Stimulated activated naive B cell treated with anti-CD40 and anti-IgM and Interleukin-4, amounts not matched to agents 10 μg/mL and 1 μg/mL and 100 μg/mL, for 72 hours (primary cell): Measurements from ENCODE around the gene ANO7.
A peak's percentile ranks its signal among the peaks of the same experiment; 100 is the strongest.

ENCODE experiments used
- ATAC-seq, 2 donors: fragments of 150-1000 bp; cut with Tn5 transposase; replicated peaks; 2 replicates each; pipeline ENCODE4 v1.10.0; 2021; ENCODE audit warnings: moderate library complexity in 1 of 2
- DNase-seq: peaks from one replicate; pipeline ENCODE4 v3.0.0; 2021
- H3K27ac Mint-ChIP-seq: one replicate; pipeline ENCODE4 v1.8.0; 2022; ENCODE audit warnings: mild to moderate bottlenecking, mixed read lengths
- H3K27me3 Mint-ChIP-seq, 2 donors: one replicate each; pipeline ENCODE4 v1.8.0; 2022; ENCODE audit warnings: mixed read lengths in 2 of 2
- H3K36me3 Mint-ChIP-seq, 2 donors: one replicate each; pipeline ENCODE4 v1.8.0; 2022; ENCODE audit warnings: mixed read lengths in 2 of 2, mild to moderate bottlenecking in 1 of 2
- H3K4me1 Mint-ChIP-seq, 2 donors: one replicate each; pipeline ENCODE4 v1.8.0; 2022; ENCODE audit warnings: mixed read lengths in 2 of 2, mild to moderate bottlenecking in 1 of 2
- H3K4me3 Mint-ChIP-seq, 2 donors: one replicate each; pipeline ENCODE4 v1.8.0; 2022; ENCODE audit warnings: mild to moderate bottlenecking in 2 of 2, mixed read lengths in 2 of 2, moderate library complexity in 1 of 2
- H3K9me3 Mint-ChIP-seq, 2 donors: one replicate each; pipeline ENCODE4 v1.8.0; 2022; ENCODE audit warnings: mixed read lengths in 2 of 2, mild to moderate bottlenecking in 1 of 2

Gene ANO7

GRCh38 chr2:241150660-241151530 lies 37.6 kb upstream of the ANO7 start:
- peak overlapping the region; percentile 89 for H3K27ac Mint-ChIP-seq
- peak overlapping the region; percentile 87 to 91 for H3K4me3 Mint-ChIP-seq
- peaks cover 14 to 19% of the 10 kb centered on the region in 2 donors for H3K36me3 Mint-ChIP-seq
- H3K27me3 Mint-ChIP-seq: no peaks in the 10 kb centered on the region
- DNase-seq (no peak), ATAC-seq (peak; percentile 19)
- H3K4me1 Mint-ChIP-seq: peaks cover 35 to 53% of the 10 kb centered on the region in 2 donors
- H3K9me3 Mint-ChIP-seq: no peaks in the 10 kb centered on the region

- no peak for ATAC-seq
- no peak for DNase-seq
- Mint-ChIP-seq H3K4me3 (peak overlapping the region; percentile 87 to 91), H3K27ac (no peak overlapping the region), H3K27me3 (no peaks in the 10 kb centered on the region), H3K36me3 (peaks cover 18 to 23% of the 10 kb centered on the region in 2 donors), H3K9me3 (no peaks in the 10 kb centered on the region), H3K4me1 (peaks cover 38 to 57% of the 10 kb centered on the region in 2 donors)
These were observed 36.4 kb upstream of the ANO7 start for GRCh38 chr2:241151934-241152660.

GRCh38 chr2:241153616-241154015 lies 34.9 kb upstream of the ANO7 start:
- Mint-ChIP-seq H3K9me3 (no peaks in the 10 kb centered on the region), H3K36me3 (peaks cover 28 to 36% of the 10 kb centered on the region in 2 donors), H3K27ac (no peak overlapping the region), H3K4me1 (peaks cover 39 to 60% of the 10 kb centered on the region in 2 donors), H3K27me3 (no peaks in the 10 kb centered on the region), H3K4me3 (no peak overlapping the region)
- DNase-seq (no peak), ATAC-seq (no peak)

GRCh38 chr2:241154915-241155314 lies 33.6 kb upstream of the ANO7 start:
- peaks cover 39 to 59% of the 10 kb centered on the region in 2 donors for H3K4me1 Mint-ChIP-seq
- H3K27ac Mint-ChIP-seq: peak overlapping the region; percentile 14
- no peak overlapping the region for H3K4me3 Mint-ChIP-seq
- no peak for ATAC-seq
- H3K9me3 Mint-ChIP-seq: no peaks in the 10 kb centered on the region
- DNase-seq: no peak
- H3K36me3 Mint-ChIP-seq: peaks cover 38 to 46% of the 10 kb centered on the region in 2 donors
- H3K27me3 Mint-ChIP-seq: no peaks in the 10 kb centered on the region

- ATAC-seq (no peak), DNase-seq (no peak)
- no peaks in the 10 kb centered on the region for H3K27me3 Mint-ChIP-seq
- H3K36me3 Mint-ChIP-seq: peaks cover 36 to 43% of the 10 kb centered on the region in 2 donors
- no peak overlapping the region for H3K4me3 Mint-ChIP-seq
- peaks cover 36 to 49% of the 10 kb centered on the region in 2 donors for H3K4me1 Mint-ChIP-seq
- no peaks in the 10 kb centered on the region for H3K9me3 Mint-ChIP-seq
- H3K27ac Mint-ChIP-seq: no peak overlapping the region
These were observed 32.5 kb upstream of the ANO7 start for GRCh38 chr2:241155936-241156335.

- Mint-ChIP-seq H3K27me3 (no peaks in the 10 kb centered on the region), H3K27ac (peak overlapping the region; percentile 87), H3K36me3 (peaks cover 38 to 41% of the 10 kb centered on the region in 2 donors), H3K4me3 (peak overlapping the region; percentile 17 to 68), H3K9me3 (no peaks in the 10 kb centered on the region), H3K4me1 (peaks cover 28 to 43% of the 10 kb centered on the region in 2 donors)
- ATAC-seq (peak; percentile 82), DNase-seq (no peak)
These were observed 31.5 kb upstream of the ANO7 start for GRCh38 chr2:241156971-241157441.

GRCh38 chr2:241157841-241158545 lies 30.5 kb upstream of the ANO7 start:
- no peaks in the 10 kb centered on the region for H3K27me3 Mint-ChIP-seq
- ATAC-seq: peak; percentile 62 to 70
- DNase-seq: no peak
- H3K4me1 Mint-ChIP-seq: peaks cover 28 to 38% of the 10 kb centered on the region in 2 donors
- no peaks in the 10 kb centered on the region for H3K9me3 Mint-ChIP-seq
- peak overlapping the region; percentile 17 to 68 for H3K4me3 Mint-ChIP-seq
- peaks cover 43 to 45% of the 10 kb centered on the region in 2 donors for H3K36me3 Mint-ChIP-seq
- peak overlapping the region; percentile 87 for H3K27ac Mint-ChIP-seq

- no peak overlapping the region for H3K4me3 Mint-ChIP-seq
- H3K36me3 Mint-ChIP-seq: peaks cover 40 to 42% of the 10 kb centered on the region in 2 donors
- H3K27ac Mint-ChIP-seq: peak overlapping the region; percentile 87
- H3K4me1 Mint-ChIP-seq: peaks cover 25 to 33% of the 10 kb centered on the region in 2 donors
- H3K27me3 Mint-ChIP-seq: no peaks in the 10 kb centered on the region
- H3K9me3 Mint-ChIP-seq: no peaks in the 10 kb centered on the region
- ATAC-seq (no peak), DNase-seq (no peak)
These were observed 30.0 kb upstream of the ANO7 start for GRCh38 chr2:241158546-241158900.

- H3K27ac Mint-ChIP-seq: peak overlapping the region; percentile 44
- H3K4me3 Mint-ChIP-seq: no peak overlapping the region
- H3K4me1 Mint-ChIP-seq: peaks cover 25 to 31% of the 10 kb centered on the region in 2 donors
- DNase-seq: no peak
- H3K9me3 Mint-ChIP-seq: no peaks in the 10 kb centered on the region
- H3K36me3 Mint-ChIP-seq: peaks cover 38 to 40% of the 10 kb centered on the region in 2 donors
- no peaks in the 10 kb centered on the region for H3K27me3 Mint-ChIP-seq
- ATAC-seq: no peak
These were observed 29.4 kb upstream of the ANO7 start for GRCh38 chr2:241159116-241159515.

- no peak for DNase-seq
- H3K27ac Mint-ChIP-seq: peak overlapping the region; percentile 20
- ATAC-seq: no peak
- no peak overlapping the region for H3K4me3 Mint-ChIP-seq
- no peaks in the 10 kb centered on the region for H3K9me3 Mint-ChIP-seq
- peaks cover 25 to 31% of the 10 kb centered on the region in 2 donors for H3K4me1 Mint-ChIP-seq
- peaks cover 34 to 37% of the 10 kb centered on the region in 2 donors for H3K36me3 Mint-ChIP-seq
- no peaks in the 10 kb centered on the region for H3K27me3 Mint-ChIP-seq
These were observed 28.2 kb upstream of the ANO7 start for GRCh38 chr2:241160318-241160717.

GRCh38 chr2:241161646-241162281 lies 26.7 kb upstream of the ANO7 start:
- Mint-ChIP-seq H3K4me1 (peaks cover 20 to 21% of the 10 kb centered on the region in 2 donors), H3K9me3 (no peaks in the 10 kb centered on the region), H3K27me3 (no peaks in the 10 kb centered on the region), H3K27ac (peak overlapping the region; percentile 74), H3K4me3 (no peak overlapping the region), H3K36me3 (peaks cover 42 to 45% of the 10 kb centered on the region in 2 donors)
- no peak for ATAC-seq
- no peak for DNase-seq

- Mint-ChIP-seq H3K4me3 (no peak overlapping the region), H3K36me3 (peaks cover 40 to 45% of the 10 kb centered on the region in 2 donors), H3K27me3 (no peaks in the 10 kb centered on the region), H3K4me1 (peaks cover 5 to 8% of the 10 kb centered on the region in 2 donors), H3K9me3 (no peaks in the 10 kb centered on the region), H3K27ac (no peak overlapping the region)
- no peak for DNase-seq
- ATAC-seq: no peak
These were observed 24.8 kb upstream of the ANO7 start for GRCh38 chr2:241163601-241164118.

GRCh38 chr2:241168366-241168765 lies 20.1 kb upstream of the ANO7 start:
- Mint-ChIP-seq H3K9me3 (peaks cover 16 to 17% of the 10 kb centered on the region in 2 donors), H3K36me3 (peaks cover 59 to 62% of the 10 kb centered on the region in 2 donors), H3K27me3 (no peaks in the 10 kb centered on the region), H3K4me1 (no peaks in the 10 kb centered on the region), H3K4me3 (no peak overlapping the region), H3K27ac (no peak overlapping the region)
- no peak for ATAC-seq
- DNase-seq: no peak
